Panc1 (cell line): ENCODE results near the gene FBF1. TPM values are rescaled to one million over a fixed set of nuclear protein-coding genes. Genes with fewer than 3 reads are reported as not detected.

ENCODE experiments used
- ATAC-seq: fragments of 200-7000 bp; cut with Tn5 transposase; 2 replicates; pipeline ENCODE4 v1.9.1; 2020; ENCODE audit warnings: mild to moderate bottlenecking, moderate library complexity
- BruUV-seq: library from RNA; stranded (reverse); fragments of 400-500 nt; replicated peaks from 2 replicates; lab custom pipeline; 2021; lab: Mats Ljungman, UMichigan
- CTCF ChIA-PET: fragments of 300-600 bp; sonication (Branson Sonifier 250); formaldehyde crosslinking; loops from one replicate; lab custom pipeline; 2022; ENCODE audit warnings: antibody characterized with exemption; lab: Charles Lee
- POLR2A ChIA-PET: fragments of 300-600 bp; sonication (Branson Sonifier 250); formaldehyde crosslinking; loops from one replicate; lab custom pipeline; 2022; ENCODE audit warnings: antibody characterized with exemption; lab: Charles Lee
- DNase-seq: peaks from one replicate; pipeline ENCODE4 v3.0.0-alpha.2; 2010; ENCODE audit warnings: low read depth, low spot score
- H3K27ac ChIP-seq: 2 replicates; pipeline ENCODE4 v1.5.1; 2011; ENCODE audit warnings: mild to moderate bottlenecking, low read length, inconsistent platforms
- H3K27me3 ChIP-seq: fragments of 200-500 bp; sonication (Bioruptor generic); 2 replicates; pipeline ENCODE4 v1.6.0; 2014; ENCODE audit warnings: low read length, inconsistent platforms; ENCODE audit not compliant: control insufficient read depth, insufficient read depth
- H3K36me3 ChIP-seq: fragments of 200-500 bp; sonication (Bioruptor generic); 2 replicates; pipeline ENCODE4 v1.5.1; 2014; ENCODE audit warnings: inconsistent platforms, mild to moderate bottlenecking, low read length, moderate library complexity; ENCODE audit not compliant: control insufficient read depth, insufficient read depth
- H3K4me1 ChIP-seq: 2 replicates; pipeline ENCODE4 v1.5.1; 2011; ENCODE audit warnings: inconsistent platforms, mild to moderate bottlenecking, low read length, moderate library complexity; ENCODE audit not compliant: control insufficient read depth, insufficient read depth
- H3K4me3 ChIP-seq, 2 experiments: 2 replicates each; pipeline ENCODE4 v1.5.1; 2011 to 2012; ENCODE audit warnings: low read depth in 2 of 2, low read length in 2 of 2, mild to moderate bottlenecking in 2 of 2, inconsistent platforms in 1 of 2, moderate library complexity in 1 of 2
- H3K9me3 ChIP-seq: fragments of 200-500 bp; sonication (Bioruptor generic); 2 replicates; pipeline ENCODE4 v1.5.1; 2014; ENCODE audit warnings: low read depth, mild to moderate bottlenecking, inconsistent platforms, low read length, moderate library complexity; ENCODE audit not compliant: control insufficient read depth, insufficient read depth
- CTCF ChIP-seq: fragments of 450-650 bp; IDR thresholded peaks from 2 replicates; pipeline ENCODE4 v1.5.1; 2017; ENCODE audit warnings: mild to moderate bottlenecking
- POLR2AphosphoS5 ChIP-seq: IDR thresholded peaks from 2 replicates; pipeline ENCODE4 v1.6.1; 2012; ENCODE audit warnings: mild to moderate bottlenecking, low read depth, low read length, moderate library complexity
- REST ChIP-seq, 2 experiments: IDR thresholded peaks; 2 replicates each; pipeline ENCODE4 v1.6.1; 2011 to 2012; ENCODE audit warnings: low read depth in 2 of 2, control low read depth in 1 of 2, low read length in 1 of 2, mild to moderate bottlenecking in 1 of 2, moderate library complexity in 1 of 2; ENCODE audit not compliant: insufficient read depth in 1 of 2
- SIN3A ChIP-seq: IDR thresholded peaks from 2 replicates; pipeline ENCODE4 v1.6.1; 2012; ENCODE audit warnings: low read depth, mild to moderate bottlenecking, low read length, moderate library complexity, borderline replicate concordance; ENCODE audit not compliant: insufficient read depth
- TCF7L2 ChIP-seq: IDR thresholded peaks from 2 replicates; pipeline ENCODE4 v1.6.1; 2011; ENCODE audit warnings: mild to moderate bottlenecking, low read depth, low read length, inconsistent platforms
- in situ Hi-C: cut with HindIII; loops from 2 replicates; pipeline ENCODE4 v1.10.0; 2016; ENCODE audit warnings: low sequenced_read_pairs, low pct_unique_long_range_greater_than_20kb
- intact Hi-C: fragments of 100-400 bp; cut with micrococcal nuclease; formaldehyde crosslinking; loops from one replicate; pipeline ENCODE4 v1.10.0; 2022; ENCODE audit not compliant: unreplicated experiment
- total RNA-seq: library from RNA; stranded (reverse); gene quantifications from one replicate; pipeline ENCODE4 v1.2.1, GENCODE V29; 2021; ENCODE audit not compliant: unreplicated experiment

FBF1 gene
- total RNA-seq, 1 experiment from 2014 or later: 32.5 TPM

GRCh38 chr17:75881678-75882454, 59.0 kb downstream of the FBF1 start:
- Histone ChIP-seq H3K9me3 (no peaks in the 10 kb centered on the region), H3K36me3 (no peaks in the 10 kb centered on the region; the same call in 1 of the 2 replicates), H3K27ac (no peak overlapping the region), H3K27me3 (no peaks in the 10 kb centered on the region), H3K4me1 (peaks cover under 1% of the 10 kb centered on the region; the same call in 1 of the 2 replicates), H3K4me3 (no peak overlapping the region)
- no TSS peak for BruUV-seq
- intact Hi-C loops: no loop called here
- in situ Hi-C loops: no loop called here
- ChIA-PET CTCF (interaction anchor here (0.7 kb wide), 1 partner anchor 99 kb away, joined by 3 read pairs; no protein-coding TSS in a partner anchor), POLR2A (interaction anchor here (0.6 kb wide), 1 partner anchor 9 kb away, joined by 11 read pairs; no protein-coding TSS in a partner anchor)
- TF ChIP-seq SIN3A (no peak), REST (IDR thresholded peaks at IDR 0.05; ENCODE audit: insufficient read depth in 1 of 2, low read depth in 2 of 2, low read length in 1 of 2) (no peak), TCF7L2 (no peak), CTCF (no peak), POLR2AphosphoS5 (no peak)
- DNase-seq (no peak), ATAC-seq (no peak)

- no peak for ATAC-seq
- no peak for TF ChIP-seq TCF7L2
- no peak for TF ChIP-seq REST (IDR thresholded peaks at IDR 0.05; ENCODE audit: insufficient read depth in 1 of 2, low read depth in 2 of 2, low read length in 1 of 2)
- TF ChIP-seq CTCF: no peak
- no peak for TF ChIP-seq SIN3A
- TF ChIP-seq POLR2AphosphoS5: no peak
These were observed 60.6 kb downstream of the FBF1 start for GRCh38 chr17:75880266-75880665.

More at GRCh38 chr17:75880266-75880665, 60.6 kb downstream of the FBF1 start:
- in situ Hi-C loops: no loop called here
- no peaks in the 10 kb centered on the region for H3K27me3 ChIP-seq
- intact Hi-C loops: no loop called here
- H3K27ac ChIP-seq: no peak overlapping the region
- no peaks in the 10 kb centered on the region; the same call in 1 of the 2 replicates for H3K36me3 ChIP-seq
- H3K9me3 ChIP-seq: no peaks in the 10 kb centered on the region
- H3K4me3 ChIP-seq: no peak overlapping the region
- DNase-seq: no peak
- CTCF ChIA-PET: no interaction called here
- POLR2A ChIA-PET: no interaction called here
- H3K4me1 ChIP-seq: peaks cover 16% of the 10 kb centered on the region
- no TSS peak for BruUV-seq
